Adrenal gland (tissue), 5 donors: ENCODE results near the gene KDM1B.

Source experiments
- POLR2A ChIP-seq, 2 donors: fragments of 450-650 bp; IDR thresholded peaks; one replicate each; pipeline ENCODE4 v1.6.1; 2017; ENCODE audit warnings: antibody characterized with exemption in 2 of 2, mild to moderate bottlenecking in 2 of 2, moderate library complexity in 1 of 2
- TF ChIP-seq, protein P1 (sequence below), 6 experiments: fragments of 450-650 bp in 4 of 6; fragments of 200-600 bp in 2 of 6; sonication (generic) in 1 of 6; IDR thresholded peaks; 1 replicate in 5 of 6; 2 replicates in 1 of 6; pipeline versions ENCODE4 v1.5.1 to v1.8.0; 2016 to 2021; ENCODE audit warnings: antibody characterized with exemption in 6 of 6, mild to moderate bottlenecking in 2 of 6, moderate library complexity in 1 of 6
- donor health status: DM: no; HTN: no; CAD: no.

- TF ChIP-seq, protein P1, sequence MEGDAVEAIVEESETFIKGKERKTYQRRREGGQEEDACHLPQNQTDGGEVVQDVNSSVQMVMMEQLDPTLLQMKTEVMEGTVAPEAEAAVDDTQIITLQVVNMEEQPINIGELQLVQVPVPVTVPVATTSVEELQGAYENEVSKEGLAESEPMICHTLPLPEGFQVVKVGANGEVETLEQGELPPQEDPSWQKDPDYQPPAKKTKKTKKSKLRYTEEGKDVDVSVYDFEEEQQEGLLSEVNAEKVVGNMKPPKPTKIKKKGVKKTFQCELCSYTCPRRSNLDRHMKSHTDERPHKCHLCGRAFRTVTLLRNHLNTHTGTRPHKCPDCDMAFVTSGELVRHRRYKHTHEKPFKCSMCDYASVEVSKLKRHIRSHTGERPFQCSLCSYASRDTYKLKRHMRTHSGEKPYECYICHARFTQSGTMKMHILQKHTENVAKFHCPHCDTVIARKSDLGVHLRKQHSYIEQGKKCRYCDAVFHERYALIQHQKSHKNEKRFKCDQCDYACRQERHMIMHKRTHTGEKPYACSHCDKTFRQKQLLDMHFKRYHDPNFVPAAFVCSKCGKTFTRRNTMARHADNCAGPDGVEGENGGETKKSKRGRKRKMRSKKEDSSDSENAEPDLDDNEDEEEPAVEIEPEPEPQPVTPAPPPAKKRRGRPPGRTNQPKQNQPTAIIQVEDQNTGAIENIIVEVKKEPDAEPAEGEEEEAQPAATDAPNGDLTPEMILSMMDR (IDR thresholded peaks at IDR 0.05): no peak
- TF ChIP-seq POLR2A (IDR thresholded peaks at IDR 0.05): no peak
Measured at GRCh38 chr6:18126121-18126520, 29.1 kb upstream of the KDM1B start.
